Mammary epithelial cell (primary cell): ENCODE measurements around the gene TPPP.
"Not testable (repeated sequence)": the region's sequence is repeated elsewhere in the genome, so short reads cannot be mapped to it uniquely, and the experiment has no call there.

ENCODE experiments used
- CTCF ChIP-seq, 2 donors: IDR thresholded peaks in 1 of 2; conservative IDR thresholded peaks in 1 of 2; 2 replicates each; pipeline ENCODE4 v1.5.1; 2011 to 2012; ENCODE audit warnings: inconsistent platforms in 2 of 2, low read length in 2 of 2, mild to moderate bottlenecking in 2 of 2, control low read depth in 1 of 2, low read depth in 1 of 2; ENCODE audit not compliant: insufficient read depth in 1 of 2; ENCODE audit errors: extremely low read depth in 1 of 2
- EZH2 ChIP-seq: IDR thresholded peaks from 2 replicates; pipeline ENCODE4 v1.6.1; 2012; ENCODE audit warnings: low read length, inconsistent platforms, borderline replicate concordance

- TF ChIP-seq EZH2; CTCF (conservative IDR thresholded peaks at IDR 0.05 in 1 of 2, IDR thresholded peaks at IDR 0.05 in 1 of 2; ENCODE audit: extremely low read depth in 1 of 2, insufficient read depth in 1 of 2, low read depth in 1 of 2, low read length in 2 of 2): not testable (repeated sequence)
These were observed 567 bp downstream of the TPPP start for GRCh38 chr5:692529-693041.
